ENCODE data around the gene CLK4.

DNA sequence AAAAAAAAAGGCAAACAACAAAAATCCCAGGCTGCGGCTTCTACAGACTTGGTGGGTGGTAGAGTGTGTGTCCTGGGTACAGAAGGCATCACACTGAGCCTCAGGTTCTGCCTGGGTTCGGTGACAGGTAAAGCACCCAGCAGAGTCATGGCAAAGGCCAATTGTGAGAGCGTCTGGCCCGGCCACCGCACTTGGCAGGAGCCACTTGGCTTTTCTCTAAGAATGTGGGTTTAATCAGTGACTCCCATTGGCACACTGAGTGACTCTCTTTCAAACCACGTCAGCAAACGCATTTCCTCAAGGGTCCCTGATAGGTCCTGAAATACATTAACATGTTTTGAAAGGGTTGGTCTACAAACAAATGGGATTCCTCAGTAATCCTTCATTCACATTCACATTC, 53.6 kb downstream of the CLK4 start:
- TF ChIP-seq, protein P1, sequence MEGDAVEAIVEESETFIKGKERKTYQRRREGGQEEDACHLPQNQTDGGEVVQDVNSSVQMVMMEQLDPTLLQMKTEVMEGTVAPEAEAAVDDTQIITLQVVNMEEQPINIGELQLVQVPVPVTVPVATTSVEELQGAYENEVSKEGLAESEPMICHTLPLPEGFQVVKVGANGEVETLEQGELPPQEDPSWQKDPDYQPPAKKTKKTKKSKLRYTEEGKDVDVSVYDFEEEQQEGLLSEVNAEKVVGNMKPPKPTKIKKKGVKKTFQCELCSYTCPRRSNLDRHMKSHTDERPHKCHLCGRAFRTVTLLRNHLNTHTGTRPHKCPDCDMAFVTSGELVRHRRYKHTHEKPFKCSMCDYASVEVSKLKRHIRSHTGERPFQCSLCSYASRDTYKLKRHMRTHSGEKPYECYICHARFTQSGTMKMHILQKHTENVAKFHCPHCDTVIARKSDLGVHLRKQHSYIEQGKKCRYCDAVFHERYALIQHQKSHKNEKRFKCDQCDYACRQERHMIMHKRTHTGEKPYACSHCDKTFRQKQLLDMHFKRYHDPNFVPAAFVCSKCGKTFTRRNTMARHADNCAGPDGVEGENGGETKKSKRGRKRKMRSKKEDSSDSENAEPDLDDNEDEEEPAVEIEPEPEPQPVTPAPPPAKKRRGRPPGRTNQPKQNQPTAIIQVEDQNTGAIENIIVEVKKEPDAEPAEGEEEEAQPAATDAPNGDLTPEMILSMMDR (IDR thresholded peaks at IDR 0.05): no peak
- TF ChIP-seq, protein P2, sequence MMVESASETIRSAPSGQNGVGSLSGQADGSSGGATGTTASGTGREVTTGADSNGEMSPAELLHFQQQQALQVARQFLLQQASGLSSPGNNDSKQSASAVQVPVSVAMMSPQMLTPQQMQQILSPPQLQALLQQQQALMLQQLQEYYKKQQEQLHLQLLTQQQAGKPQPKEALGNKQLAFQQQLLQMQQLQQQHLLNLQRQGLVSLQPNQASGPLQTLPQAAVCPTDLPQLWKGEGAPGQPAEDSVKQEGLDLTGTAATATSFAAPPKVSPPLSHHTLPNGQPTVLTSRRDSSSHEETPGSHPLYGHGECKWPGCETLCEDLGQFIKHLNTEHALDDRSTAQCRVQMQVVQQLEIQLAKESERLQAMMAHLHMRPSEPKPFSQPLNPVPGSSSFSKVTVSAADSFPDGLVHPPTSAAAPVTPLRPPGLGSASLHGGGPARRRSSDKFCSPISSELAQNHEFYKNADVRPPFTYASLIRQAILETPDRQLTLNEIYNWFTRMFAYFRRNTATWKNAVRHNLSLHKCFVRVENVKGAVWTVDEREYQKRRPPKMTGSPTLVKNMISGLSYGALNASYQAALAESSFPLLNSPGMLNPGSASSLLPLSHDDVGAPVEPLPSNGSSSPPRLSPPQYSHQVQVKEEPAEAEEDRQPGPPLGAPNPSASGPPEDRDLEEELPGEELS (CRISPR knock-in tag; IDR thresholded peaks at IDR 0.05): no peak
- TF ChIP-seq, protein P3, sequence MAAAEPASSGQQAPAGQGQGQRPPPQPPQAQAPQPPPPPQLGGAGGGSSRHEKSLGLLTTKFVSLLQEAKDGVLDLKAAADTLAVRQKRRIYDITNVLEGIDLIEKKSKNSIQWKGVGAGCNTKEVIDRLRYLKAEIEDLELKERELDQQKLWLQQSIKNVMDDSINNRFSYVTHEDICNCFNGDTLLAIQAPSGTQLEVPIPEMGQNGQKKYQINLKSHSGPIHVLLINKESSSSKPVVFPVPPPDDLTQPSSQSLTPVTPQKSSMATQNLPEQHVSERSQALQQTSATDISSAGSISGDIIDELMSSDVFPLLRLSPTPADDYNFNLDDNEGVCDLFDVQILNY (CRISPR knock-in tag; IDR thresholded peaks at IDR 0.05): no peak
- no peak for TF ChIP-seq GABPB1 (CRISPR knock-in tag; IDR thresholded peaks at IDR 0.05)
- TF ChIP-seq, protein P4, sequence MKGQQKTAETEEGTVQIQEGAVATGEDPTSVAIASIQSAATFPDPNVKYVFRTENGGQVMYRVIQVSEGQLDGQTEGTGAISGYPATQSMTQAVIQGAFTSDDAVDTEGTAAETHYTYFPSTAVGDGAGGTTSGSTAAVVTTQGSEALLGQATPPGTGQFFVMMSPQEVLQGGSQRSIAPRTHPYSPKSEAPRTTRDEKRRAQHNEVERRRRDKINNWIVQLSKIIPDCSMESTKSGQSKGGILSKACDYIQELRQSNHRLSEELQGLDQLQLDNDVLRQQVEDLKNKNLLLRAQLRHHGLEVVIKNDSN (CRISPR knock-in tag; IDR thresholded peaks at IDR 0.05): no peak
- no peak for TF ChIP-seq ZNF317 (CRISPR knock-in tag; IDR thresholded peaks at IDR 0.05; ENCODE audit: borderline replicate concordance, low read depth)

Measured in WTC11 (cell line).